Activated T-cell treated with anti-CD3 and anti-CD28 coated beads for 1 hour (primary cell): ENCODE measurements around the gene USP24.
A peak's percentile ranks its signal among the peaks of the same experiment; 100 is the strongest.

ENCODE experiments used
- DNase-seq: peaks from one replicate; pipeline ENCODE4 v3.0.0-alpha.2; 2020; ENCODE audit warnings: low read depth

Gene USP24, protein sequence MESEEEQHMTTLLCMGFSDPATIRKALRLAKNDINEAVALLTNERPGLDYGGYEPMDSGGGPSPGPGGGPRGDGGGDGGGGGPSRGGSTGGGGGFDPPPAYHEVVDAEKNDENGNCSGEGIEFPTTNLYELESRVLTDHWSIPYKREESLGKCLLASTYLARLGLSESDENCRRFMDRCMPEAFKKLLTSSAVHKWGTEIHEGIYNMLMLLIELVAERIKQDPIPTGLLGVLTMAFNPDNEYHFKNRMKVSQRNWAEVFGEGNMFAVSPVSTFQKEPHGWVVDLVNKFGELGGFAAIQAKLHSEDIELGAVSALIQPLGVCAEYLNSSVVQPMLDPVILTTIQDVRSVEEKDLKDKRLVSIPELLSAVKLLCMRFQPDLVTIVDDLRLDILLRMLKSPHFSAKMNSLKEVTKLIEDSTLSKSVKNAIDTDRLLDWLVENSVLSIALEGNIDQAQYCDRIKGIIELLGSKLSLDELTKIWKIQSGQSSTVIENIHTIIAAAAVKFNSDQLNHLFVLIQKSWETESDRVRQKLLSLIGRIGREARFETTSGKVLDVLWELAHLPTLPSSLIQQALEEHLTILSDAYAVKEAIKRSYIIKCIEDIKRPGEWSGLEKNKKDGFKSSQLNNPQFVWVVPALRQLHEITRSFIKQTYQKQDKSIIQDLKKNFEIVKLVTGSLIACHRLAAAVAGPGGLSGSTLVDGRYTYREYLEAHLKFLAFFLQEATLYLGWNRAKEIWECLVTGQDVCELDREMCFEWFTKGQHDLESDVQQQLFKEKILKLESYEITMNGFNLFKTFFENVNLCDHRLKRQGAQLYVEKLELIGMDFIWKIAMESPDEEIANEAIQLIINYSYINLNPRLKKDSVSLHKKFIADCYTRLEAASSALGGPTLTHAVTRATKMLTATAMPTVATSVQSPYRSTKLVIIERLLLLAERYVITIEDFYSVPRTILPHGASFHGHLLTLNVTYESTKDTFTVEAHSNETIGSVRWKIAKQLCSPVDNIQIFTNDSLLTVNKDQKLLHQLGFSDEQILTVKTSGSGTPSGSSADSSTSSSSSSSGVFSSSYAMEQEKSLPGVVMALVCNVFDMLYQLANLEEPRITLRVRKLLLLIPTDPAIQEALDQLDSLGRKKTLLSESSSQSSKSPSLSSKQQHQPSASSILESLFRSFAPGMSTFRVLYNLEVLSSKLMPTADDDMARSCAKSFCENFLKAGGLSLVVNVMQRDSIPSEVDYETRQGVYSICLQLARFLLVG (N-terminal part only)

DNA sequence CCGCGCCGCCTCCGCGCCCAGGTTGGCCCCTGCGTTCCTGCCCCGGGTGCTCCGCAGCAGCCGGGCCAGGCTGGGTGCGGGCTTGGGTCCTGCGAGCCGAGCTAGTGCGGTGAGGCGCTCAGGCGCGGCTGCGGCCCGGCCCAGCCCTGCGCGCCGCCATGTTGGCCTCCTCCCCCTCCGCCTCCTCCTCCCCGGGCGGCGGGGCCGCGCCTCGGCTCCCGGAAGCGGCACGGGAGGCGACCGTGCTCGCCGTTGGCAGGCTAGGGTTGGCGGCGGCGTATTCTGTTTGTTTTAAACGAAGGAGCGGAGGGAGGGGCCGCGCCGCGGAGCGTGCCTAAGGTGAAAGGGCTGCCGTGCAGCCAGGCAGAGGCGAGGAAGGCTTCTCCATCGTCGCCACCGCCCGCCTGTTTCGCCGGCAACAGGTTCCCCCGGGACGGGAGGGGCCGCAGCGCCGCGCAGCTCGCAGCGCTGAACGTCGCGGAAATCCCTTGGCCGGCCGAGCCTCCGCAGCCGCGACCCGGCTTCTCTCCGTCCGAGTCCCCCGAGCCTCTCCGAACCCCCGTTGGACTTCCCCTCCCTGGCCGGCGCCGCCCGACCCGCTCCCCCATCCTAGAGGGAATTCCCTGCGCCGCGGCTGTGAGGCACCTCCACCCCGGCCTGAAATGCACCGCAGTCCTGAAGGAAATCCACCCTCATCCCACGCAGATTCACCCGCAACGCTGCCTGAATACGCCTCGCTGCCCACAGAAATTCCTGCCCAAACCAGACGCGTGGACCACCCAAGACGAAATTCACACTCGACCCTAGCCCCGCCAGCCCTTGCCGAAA is at the start of gene USP24:
TSS of gene USP24 (minus strand) at position 171 of the 828 bp plus-strand sequence. CDS start 251 bp downstream, outside the sequence.
- DNase-seq = peak; percentile 74

DNA sequence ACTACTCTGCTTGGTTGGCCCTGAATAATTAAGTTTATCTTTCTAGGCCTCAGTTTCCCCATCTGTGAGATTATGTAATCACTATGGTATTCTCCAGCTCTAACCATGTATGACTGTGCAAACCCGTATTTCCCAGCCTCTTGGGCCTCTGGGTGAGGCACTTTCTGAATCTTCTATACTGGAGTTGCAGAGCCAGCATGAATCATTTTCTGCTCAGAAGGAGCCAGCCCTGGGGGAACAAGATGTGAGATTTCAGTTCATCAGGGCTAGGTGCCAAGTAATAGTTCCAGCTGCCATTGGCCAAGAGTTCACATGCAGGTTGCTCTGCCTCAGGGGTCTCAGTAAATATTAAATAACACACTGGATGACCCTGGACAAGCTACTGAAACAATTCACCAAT is 47.7 kb upstream of the USP24 start:
- DNase-seq = no peak

DNA sequence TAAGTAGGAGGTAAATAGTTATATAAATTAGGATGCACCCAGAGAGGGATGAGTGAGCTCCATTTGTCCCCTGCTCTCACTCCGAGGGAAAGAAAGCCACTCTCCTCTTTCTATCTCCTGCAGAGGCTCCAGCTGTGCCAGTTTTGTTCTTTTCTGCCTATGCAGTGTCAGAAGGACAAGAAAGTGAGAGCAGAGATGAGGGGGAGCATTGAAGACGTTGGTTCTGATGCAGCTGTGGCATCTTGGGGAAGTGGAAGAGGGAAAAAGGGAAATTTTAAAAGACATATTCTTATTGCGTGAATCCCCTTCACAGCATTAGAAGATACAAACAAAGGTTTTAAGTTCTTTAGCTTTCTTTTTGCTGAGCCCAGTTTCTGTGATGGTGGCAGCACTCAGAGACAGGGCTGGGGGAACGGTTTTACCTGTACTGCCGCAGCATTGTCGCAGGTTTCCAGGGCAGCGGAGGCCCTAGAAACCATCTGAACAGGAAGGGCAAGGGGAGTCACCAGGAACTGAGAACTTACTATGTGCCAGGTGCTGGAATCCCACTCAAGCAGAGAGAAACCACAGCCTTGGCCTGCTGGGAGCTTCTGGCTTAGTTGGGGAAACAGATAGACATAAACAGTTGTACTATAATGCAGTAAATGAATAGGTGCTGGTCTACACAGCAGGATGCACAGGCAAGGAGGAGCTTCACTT is 44.9 kb upstream of the USP24 start:
- DNase-seq = no peak

DNA sequence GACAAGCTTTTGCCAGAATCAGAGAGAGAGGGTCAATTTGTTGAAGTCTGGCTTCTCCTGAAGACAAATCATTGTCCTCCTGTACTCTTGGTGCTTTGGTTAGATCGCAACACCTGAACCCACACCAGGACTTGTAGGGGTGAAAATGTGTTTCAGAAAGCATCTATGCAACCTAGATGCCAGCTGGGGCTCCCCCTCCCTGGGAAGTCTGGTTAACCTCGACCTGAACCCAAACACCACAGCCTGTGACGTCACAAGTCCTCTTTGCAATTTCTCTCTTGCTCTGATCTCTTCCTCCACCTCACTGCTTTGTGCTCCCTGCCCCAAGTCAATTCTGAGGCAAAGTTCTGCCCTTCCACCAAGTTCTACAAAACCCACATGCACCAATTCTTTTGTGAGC is 42.8 kb upstream of the USP24 start:
- peak; percentile 14 for DNase-seq

DNA sequence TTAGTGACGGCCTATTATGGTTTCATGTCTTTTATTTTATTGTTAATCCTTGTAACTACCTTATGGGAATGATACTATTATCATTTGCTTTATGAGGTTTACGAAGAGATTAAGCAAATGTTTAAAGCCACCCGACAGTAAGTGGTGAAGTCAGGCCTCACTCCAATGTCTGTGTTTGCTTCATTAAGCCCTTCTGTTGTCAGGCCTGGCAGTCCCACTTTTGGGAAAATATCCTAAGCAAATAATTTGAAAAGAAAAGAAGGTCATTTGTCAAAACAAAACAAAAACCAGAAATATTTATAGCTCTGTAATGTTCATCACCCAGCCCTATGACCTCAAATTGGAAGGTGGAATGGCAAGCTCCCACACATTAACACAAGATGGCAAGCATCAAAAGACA is 40.7 kb upstream of the USP24 start:
- DNase-seq = no peak

DNA sequence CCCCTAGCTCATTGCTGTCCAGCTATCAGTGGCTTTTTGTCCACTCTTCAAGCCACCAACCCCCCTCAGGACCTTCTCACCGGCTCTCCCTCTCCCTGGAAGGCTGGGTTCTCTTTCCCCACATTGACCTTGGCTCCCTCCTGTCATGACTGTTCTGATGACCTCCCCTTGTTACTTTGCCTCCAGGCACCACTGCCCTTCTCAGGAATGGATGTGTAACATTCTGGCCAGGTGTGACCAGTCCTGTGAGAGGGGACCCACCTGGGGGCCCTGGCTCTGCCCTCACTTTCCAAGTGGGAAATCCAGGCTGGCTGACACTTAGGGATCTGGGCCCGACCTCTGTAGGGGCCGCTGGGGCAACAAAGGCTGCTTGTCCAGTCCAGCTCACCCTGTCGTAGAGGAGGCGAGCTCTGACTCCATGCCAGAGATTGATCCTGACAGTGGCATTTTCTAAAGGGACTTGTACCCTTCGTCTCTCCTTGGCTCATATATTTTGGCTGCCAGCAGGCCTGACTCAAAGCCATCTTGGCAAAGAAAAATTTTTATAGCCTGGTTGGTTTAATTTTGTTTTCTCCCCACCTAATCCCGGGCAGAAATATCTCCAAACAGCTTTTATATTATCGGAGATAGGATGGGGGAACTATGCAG is 37.9 kb upstream of the USP24 start:
- DNase-seq = no peak

DNA sequence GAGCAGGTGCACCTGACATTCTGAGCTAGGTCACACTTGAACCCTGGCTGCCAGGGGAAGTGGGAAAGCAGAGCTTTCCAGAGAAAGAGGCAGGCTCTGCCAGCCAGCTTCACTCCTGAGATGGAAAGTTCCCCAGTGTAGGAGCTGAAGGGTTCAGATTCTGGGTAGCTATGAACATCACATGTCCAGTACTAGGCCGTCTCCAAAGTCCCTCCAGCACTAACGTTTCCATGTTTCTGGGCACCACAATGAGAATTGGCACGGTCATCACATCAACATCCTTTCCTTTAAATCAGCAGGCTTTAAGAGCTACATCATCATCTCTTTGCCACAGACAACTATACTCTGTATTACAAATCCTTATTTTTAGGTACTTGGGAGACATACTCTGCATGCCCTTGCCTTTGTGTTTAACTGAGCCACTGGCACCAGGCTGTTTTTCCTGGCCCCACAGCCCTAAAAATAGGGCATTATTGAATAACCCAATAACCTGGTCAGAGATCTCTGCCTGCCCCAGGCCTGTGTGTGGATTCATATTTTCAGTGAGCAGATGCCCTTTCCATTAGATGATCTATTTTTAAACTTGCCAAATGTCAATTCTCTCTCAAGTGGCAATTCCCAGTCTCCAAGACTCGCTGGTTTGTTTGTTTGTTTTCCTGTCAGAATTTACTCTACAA is 35.4 kb upstream of the USP24 start:
- no peak for DNase-seq

DNA sequence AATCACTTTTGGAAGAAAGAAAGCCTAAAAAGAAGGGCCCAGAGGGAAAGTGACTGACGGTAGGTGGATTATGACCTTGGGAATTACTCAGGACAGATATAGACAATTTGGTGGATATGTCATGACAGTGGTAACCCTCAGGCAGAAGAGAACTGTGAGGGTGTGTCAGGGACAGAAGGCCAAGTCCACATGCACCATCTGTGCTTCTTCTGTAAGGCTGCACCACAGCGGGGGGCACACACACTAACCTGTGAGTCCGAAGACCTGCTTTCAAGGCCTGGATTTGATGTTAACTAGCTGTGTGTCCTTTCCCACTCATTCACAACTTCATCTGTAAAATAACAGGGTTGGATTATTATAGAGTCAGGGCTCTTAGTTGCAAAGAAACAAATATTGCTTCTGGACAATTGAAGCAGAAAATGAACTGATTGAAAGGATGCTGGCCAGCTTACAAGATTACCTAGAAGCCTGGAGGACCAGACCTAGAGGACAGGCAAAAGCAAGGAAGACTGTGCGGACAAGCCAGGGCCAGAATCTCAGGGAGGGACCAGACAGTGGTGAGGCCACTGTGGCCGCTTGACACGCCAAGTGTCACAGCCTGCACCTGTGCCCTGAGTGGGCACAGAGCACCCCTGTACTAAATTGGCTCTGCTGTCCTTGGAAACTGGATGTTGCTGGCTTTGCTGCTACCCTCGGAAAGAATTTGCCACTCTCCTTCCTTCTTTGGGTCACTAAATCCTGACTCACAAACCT is 34.7 kb upstream of the USP24 start:
- no peak for DNase-seq

DNA sequence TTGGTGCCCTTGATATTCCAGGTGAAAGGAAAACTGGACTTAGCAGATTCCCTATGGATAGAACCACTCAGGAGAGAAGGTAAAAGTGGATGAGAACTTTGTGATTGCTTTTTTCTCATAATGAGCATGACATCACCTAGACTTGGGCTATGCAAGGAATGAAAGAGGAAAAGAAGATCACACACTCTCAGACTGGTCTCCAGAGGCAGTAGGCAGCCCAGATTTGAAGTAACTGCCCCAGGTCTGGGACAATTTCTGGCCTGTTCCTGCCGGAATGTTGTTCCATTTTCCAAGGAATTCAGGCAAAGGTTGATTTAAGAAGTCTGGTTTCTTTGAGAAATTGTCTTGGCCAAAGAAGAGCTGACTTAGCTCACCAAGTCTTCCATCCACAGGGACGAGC is 31.7 kb upstream of the USP24 start:
- DNase-seq = no peak

DNA sequence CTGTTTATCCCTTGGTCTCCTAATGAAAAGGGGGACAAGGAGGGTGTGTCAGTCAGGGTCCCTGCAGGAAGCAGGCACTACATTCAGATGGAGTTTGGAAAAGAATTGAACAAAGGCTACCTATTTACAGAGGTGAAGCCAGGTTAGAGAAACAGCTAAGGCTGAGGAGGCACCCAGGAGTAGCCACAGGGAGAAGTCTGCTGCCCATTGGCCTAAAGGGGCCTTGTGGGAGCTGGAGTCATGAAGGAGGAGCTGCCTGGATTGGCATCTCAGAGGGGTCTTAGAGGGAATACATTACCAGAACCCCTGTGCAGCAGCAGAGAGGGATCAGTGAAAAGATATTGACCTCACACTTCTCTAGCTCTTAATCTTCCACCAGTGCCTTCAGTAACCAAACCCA is 31.2 kb upstream of the USP24 start:
- DNase-seq = no peak

DNA sequence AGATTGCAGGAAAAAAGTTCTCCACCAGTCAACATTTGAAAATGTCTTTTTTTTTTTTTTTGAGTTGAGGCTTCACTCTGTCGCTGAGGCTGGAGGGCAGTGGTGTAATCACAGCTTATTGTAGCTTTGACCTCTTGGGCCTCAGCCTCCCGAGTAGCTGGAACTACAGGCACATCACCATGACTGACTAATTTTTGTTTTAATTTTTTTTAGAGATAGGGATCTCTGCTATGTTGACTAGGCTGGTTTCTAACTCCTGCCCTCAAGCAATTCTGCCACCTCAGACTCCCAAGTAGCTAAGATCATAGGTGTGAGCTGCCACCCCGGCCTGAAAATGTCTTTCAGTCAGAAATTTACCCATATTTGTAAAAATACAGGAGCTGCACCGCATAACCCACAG is 30.6 kb upstream of the USP24 start:
- DNase-seq = no peak

DNA sequence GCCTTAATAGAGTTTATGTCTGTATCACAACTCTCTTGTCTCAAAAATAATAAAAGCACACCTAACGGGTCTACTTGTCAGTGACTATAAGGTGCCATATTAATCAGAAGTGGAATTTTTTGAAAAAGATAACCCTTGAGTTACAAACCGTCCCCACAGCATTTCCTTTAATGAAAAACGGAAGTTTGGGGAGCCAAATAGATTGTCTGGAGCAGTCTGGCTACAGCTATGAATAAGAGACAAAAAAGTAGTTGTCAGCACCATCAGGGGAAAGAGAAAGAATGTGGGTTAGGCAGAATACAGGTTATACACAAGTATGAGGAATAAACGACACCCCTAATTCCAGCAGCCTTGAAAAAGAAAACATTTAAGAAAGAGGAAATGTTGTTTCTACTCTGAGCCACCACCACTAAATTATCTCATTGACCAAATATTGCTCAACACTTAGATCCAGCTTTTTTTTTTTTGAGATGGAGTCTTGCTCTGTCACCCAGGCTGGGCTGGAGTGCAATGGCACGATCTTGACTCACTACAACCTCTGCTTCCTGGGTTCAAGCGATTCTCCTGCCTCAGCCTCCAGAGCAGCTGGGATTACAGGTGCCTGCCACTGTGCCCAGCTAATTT is 29.4 kb upstream of the USP24 start:
- no peak for DNase-seq

DNA sequence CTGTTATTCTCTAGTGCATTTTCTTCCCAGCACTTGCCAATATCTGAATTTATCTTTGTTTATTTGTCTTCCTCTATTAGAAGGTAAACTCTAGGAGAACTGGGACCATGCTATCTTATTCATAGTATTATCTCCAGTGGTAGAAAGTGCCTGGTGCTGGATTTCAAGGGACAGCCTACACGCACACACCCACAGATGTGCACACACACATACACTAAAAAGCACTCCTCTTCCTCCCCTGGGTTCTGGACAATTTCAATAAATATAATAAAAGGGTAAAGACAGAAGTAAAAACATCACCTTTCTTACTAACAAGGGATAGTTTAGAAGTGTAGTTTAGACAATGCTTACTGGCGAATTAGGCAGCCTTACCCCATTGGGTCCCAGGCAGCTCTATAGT is 28.5 kb upstream of the USP24 start:
- no peak for DNase-seq

DNA sequence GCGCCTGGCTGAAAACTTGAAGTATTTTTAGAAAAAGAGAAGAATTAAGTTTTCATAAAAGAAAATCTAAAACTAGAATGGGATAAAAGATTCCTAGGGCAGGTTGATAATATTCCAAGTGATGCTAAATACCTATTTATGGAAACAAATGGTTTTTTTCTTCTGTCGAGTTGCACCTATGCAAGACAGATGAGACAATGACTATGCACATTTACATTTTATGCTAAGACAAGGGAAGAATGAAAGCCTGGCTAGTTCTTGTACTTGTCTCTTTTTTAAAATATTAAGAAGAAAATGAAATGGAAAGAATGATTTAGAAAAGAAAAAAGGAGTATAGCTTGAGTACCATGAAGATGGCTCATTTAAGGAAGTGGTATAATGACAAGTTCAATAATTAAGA is 24.4 kb upstream of the USP24 start:
- no peak for DNase-seq

DNA sequence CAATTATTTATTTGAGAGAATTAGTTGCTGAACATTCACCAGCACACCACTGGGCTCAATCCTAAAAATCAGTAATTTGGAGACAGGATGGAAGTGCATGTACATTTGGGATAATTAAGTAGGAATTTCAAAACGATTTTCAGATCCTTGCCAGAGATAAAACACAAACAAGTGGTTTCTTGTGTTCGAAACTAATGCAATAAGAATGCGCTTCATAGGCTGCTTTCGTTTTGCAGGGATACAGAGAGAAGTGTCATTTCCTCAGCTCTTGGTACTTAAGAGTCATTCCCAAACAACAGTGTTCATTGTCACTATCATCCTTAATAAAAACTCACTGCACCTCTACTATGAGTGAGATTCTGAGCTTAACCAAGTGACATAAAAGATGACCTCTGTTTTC is 20.6 kb upstream of the USP24 start:
- DNase-seq = no peak

DNA sequence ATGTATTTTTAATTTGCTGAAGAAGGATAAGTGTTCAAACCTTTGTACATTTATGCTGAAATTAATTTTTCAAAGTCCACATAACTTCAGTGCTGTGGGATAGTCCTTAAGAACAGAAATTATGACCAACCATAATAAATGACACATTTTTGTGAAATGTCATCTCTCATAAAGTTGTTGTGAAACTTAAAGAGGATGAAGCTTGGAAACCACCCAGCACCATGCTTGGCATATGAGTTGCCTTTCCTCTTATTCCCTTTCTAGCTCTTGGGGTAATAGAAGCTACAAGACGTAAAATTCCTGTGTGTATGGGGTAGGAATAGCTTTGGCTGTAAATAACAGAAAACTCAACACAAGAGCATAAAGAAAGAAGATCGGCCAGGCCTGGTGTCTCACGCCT is 18.9 kb upstream of the USP24 start:
- DNase-seq = no peak

DNA sequence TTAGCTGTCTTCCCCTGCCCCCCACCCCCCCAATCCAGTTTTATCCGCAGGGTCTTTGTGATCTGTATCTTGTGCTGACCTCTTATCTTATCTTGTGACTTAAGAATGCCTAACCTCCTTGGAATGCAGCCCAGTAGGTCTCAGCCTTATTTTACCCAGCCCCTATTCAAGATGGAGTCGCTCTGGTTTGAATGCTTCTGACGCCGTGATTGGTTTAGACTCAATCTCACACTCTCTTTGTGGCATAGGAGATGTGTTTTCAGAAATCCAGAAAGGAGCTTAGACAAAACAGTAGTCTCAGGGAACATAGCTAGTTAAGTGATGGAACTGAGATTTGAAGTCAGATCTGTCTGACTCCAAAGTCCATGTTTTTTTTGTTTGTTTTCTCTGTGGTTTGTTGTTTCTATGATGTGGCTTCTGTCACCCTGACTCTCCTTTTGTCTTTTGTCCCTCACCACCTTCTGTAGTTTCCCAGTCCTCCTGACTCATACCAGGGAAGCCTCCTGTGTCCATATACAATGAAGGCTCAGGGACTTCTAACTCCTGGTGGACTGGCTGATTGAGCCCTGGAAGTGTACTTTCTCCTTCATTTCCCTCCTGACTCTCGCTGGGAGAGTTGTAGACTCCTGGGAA is 18.1 kb upstream of the USP24 start:
- DNase-seq = no peak
